ENCODE measurements around the gene BRINP1. TPM values are rescaled to one million over a fixed set of nuclear protein-coding genes. Genes with fewer than 3 reads are reported as not detected.

Gene BRINP1
- total RNA-seq, 1 donor: 17.0 TPM

DNA sequence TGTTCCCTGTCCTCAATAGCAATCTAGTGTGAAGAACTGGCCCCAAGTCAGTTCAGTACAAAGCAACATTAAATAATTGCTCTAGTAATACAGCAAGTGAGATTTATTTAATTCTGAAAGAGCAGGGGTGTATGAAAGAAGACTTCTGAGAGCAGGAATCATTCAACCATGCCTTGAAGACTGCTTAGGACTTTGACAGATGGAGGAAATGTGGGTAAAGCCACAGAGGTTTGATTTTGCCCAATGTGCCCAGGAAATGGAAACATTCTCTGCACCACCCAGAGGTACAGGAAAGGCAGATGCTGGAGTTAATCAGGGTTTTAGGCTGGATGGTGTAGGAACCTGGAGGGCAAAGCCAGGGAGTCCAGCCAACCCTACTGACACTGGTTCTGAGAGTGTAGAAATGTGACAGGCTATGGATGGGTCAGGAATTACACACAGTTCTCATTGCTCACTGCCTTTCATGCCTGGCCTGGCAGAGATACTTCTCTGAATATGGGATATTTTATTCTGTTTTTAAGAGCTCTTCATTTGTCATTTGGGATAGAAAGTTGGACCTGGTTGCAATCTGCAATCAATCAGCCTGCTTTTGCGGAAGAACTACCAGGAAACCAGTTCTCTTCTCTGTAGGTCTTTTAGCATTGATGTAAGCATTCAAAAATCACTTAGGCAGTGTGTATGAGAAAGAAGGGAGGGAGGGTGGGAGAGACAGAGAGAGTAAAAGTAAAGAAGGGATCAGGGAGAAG lies 88.3 kb downstream of the BRINP1 start:
- no peak overlapping the region for H3K27ac ChIP-seq (ENCODE audit: low read depth, low read length)
- DNase-seq (ENCODE audit: insufficient read length, low spot score, missing footprints): no peak

DNA sequence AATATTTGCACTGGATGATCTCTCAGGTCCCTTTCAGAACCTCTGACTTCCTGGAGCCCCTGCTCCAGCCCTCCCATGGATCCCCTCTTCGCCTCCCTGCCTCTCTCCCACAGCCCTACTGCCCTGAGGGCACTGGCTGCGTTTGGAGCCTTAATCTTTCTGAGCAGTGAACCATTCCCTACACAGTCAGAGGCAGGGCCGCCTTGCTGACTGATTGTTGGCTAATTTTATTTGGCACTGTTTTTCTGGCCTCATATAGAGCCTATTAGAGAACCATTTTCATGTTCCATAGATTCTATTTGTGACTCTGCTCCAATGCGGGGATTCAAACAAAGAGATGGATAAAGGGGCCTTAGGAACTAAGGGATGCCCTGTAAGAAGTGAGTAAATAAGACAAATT lies 91.1 kb downstream of the BRINP1 start:
- Histone ChIP-seq H2AFZ (ENCODE audit: low read length) (no peak overlapping the region), H3K9me3 (ENCODE audit: low read depth, low read length) (no peaks in the 10 kb centered on the region), H3K36me3 (ENCODE audit: insufficient read depth, low read length) (no peaks in the 10 kb centered on the region), H3K4me3 (ENCODE audit: insufficient read depth, low read length) (no peak overlapping the region), H3K4me2 (ENCODE audit: insufficient read depth, low read length) (no peak overlapping the region), H3K27me3 (ENCODE audit: insufficient read depth, low read length) (no peaks in the 10 kb centered on the region), H4K20me1 (ENCODE audit: insufficient read depth, low read length) (no peaks in the 10 kb centered on the region), H3K4me1 (ENCODE audit: insufficient read depth, low read length) (no peaks in the 10 kb centered on the region), H3K27ac (ENCODE audit: low read depth, low read length) (no peak overlapping the region), H3K79me2 (ENCODE audit: insufficient read depth, low read length) (no peaks in the 10 kb centered on the region)
- no peak for DNase-seq (ENCODE audit: insufficient read length, low spot score, missing footprints)
- TF ChIP-seq, protein P1, sequence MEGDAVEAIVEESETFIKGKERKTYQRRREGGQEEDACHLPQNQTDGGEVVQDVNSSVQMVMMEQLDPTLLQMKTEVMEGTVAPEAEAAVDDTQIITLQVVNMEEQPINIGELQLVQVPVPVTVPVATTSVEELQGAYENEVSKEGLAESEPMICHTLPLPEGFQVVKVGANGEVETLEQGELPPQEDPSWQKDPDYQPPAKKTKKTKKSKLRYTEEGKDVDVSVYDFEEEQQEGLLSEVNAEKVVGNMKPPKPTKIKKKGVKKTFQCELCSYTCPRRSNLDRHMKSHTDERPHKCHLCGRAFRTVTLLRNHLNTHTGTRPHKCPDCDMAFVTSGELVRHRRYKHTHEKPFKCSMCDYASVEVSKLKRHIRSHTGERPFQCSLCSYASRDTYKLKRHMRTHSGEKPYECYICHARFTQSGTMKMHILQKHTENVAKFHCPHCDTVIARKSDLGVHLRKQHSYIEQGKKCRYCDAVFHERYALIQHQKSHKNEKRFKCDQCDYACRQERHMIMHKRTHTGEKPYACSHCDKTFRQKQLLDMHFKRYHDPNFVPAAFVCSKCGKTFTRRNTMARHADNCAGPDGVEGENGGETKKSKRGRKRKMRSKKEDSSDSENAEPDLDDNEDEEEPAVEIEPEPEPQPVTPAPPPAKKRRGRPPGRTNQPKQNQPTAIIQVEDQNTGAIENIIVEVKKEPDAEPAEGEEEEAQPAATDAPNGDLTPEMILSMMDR (IDR thresholded peaks at IDR 0.05; ENCODE audit: extremely low read depth, low read depth, low read length): no peak

More for the DNA sequence above, 88.3 kb downstream of the BRINP1 start:
- TF ChIP-seq, protein P1 (IDR thresholded peaks at IDR 0.05; ENCODE audit: extremely low read depth, low read depth, low read length): no peak
- no peaks in the 10 kb centered on the region for H3K27me3 ChIP-seq (ENCODE audit: insufficient read depth, low read length)
- no peak overlapping the region for H2AFZ ChIP-seq (ENCODE audit: low read length)
- no peaks in the 10 kb centered on the region for H3K36me3 ChIP-seq (ENCODE audit: insufficient read depth, low read length)
- H4K20me1 ChIP-seq (ENCODE audit: insufficient read depth, low read length): no peaks in the 10 kb centered on the region
- no peaks in the 10 kb centered on the region for H3K79me2 ChIP-seq (ENCODE audit: insufficient read depth, low read length)
- H3K9me3 ChIP-seq (ENCODE audit: low read depth, low read length): no peaks in the 10 kb centered on the region
- no peak overlapping the region for H3K4me3 ChIP-seq (ENCODE audit: insufficient read depth, low read length)
- no peaks in the 10 kb centered on the region for H3K4me1 ChIP-seq (ENCODE audit: insufficient read depth, low read length)
- H3K4me2 ChIP-seq (ENCODE audit: insufficient read depth, low read length): no peak overlapping the region

- no peaks in the 10 kb centered on the region for H3K9me3 ChIP-seq (ENCODE audit: low read depth, low read length)
- H3K4me2 ChIP-seq (ENCODE audit: insufficient read depth, low read length): no peak overlapping the region
- H3K4me3 ChIP-seq (ENCODE audit: insufficient read depth, low read length): no peak overlapping the region
- H3K27me3 ChIP-seq (ENCODE audit: insufficient read depth, low read length): no peaks in the 10 kb centered on the region
- TF ChIP-seq, protein P1 (IDR thresholded peaks at IDR 0.05; ENCODE audit: extremely low read depth, low read depth, low read length): no peak
- no peak for DNase-seq (ENCODE audit: insufficient read length, low spot score, missing footprints)
- no peaks in the 10 kb centered on the region for H4K20me1 ChIP-seq (ENCODE audit: insufficient read depth, low read length)
- H3K79me2 ChIP-seq (ENCODE audit: insufficient read depth, low read length): no peaks in the 10 kb centered on the region
- no peak overlapping the region for H3K27ac ChIP-seq (ENCODE audit: low read depth, low read length)
- no peak overlapping the region for H2AFZ ChIP-seq (ENCODE audit: low read length)
- no peaks in the 10 kb centered on the region for H3K4me1 ChIP-seq (ENCODE audit: insufficient read depth, low read length)
- no peaks in the 10 kb centered on the region for H3K36me3 ChIP-seq (ENCODE audit: insufficient read depth, low read length)
Measured at GRCh38 chr9:119273984-119274665, 95.1 kb downstream of the BRINP1 start.

- TF ChIP-seq, protein P1 (IDR thresholded peaks at IDR 0.05; ENCODE audit: extremely low read depth, low read depth, low read length): no peak
- Histone ChIP-seq H3K27me3 (ENCODE audit: insufficient read depth, low read length) (no peaks in the 10 kb centered on the region), H3K4me2 (ENCODE audit: insufficient read depth, low read length) (no peak overlapping the region), H3K4me1 (ENCODE audit: insufficient read depth, low read length) (no peaks in the 10 kb centered on the region), H2AFZ (ENCODE audit: low read length) (no peak overlapping the region), H4K20me1 (ENCODE audit: insufficient read depth, low read length) (no peaks in the 10 kb centered on the region), H3K27ac (ENCODE audit: low read depth, low read length) (no peak overlapping the region), H3K36me3 (ENCODE audit: insufficient read depth, low read length) (no peaks in the 10 kb centered on the region), H3K9me3 (ENCODE audit: low read depth, low read length) (no peaks in the 10 kb centered on the region), H3K4me3 (ENCODE audit: insufficient read depth, low read length) (no peak overlapping the region), H3K79me2 (ENCODE audit: insufficient read depth, low read length) (no peaks in the 10 kb centered on the region)
- no peak for DNase-seq (ENCODE audit: insufficient read length, low spot score, missing footprints)
Measured at GRCh38 chr9:119273325-119273904, 95.8 kb downstream of the BRINP1 start.

Measured in osteoblast (primary cell).